ENCODE results near the gene EFNA5. TPM values are rescaled to one million over a fixed set of nuclear protein-coding genes. Genes with fewer than 3 reads are reported as not detected.

EFNA5 gene
- total RNA-seq, 1 donor from 2014 or later: 9.2 TPM

GRCh38 chr5:107548477-107548876 is 122.3 kb downstream of the EFNA5 start:
- DNase-seq (ENCODE audit: low spot score): no peak

DNA sequence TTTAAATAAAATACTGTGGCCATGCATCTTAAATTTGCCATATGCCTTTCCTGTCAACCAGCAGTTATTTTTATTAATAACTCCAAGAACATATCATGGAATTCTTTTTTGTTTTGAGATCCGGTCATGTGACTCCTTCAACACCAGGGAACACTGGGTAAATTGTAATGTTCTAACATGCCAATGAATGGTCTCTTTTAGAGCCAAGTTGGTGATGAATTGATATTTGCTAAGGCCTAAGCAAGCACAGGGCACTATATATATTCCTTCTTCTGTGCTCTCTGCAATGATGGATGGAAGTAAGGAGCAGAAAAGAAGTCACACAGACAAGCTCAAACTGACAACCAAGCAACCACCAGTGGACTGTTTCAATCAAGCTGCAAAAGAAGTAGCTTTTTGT is 124.0 kb downstream of the EFNA5 start:
- no peak for DNase-seq (ENCODE audit: low spot score)

- DNase-seq (ENCODE audit: low spot score): no peak
These were observed 125.3 kb downstream of the EFNA5 start for GRCh38 chr5:107545486-107545885.

- DNase-seq (ENCODE audit: low spot score): no peak
These were observed 125.8 kb downstream of the EFNA5 start for GRCh38 chr5:107544967-107545366.

DNA sequence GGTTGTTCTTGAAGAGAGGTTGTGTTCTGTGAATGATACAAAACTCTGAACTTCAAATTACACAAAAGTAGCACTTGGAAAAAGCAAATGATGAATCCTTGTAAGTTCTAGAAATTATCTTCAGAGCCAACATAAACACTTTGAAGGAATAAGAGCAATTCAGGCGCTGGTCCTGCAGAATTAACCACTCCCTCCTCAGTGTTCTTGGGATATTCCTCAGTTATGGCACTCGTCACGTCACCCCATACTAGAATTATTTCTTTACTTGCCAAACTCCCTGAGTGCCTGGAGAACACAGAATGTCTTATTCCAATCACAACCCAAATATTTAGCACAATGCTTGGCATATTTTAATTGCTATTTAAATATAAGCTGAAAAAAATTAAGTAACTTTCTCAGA is 126.3 kb downstream of the EFNA5 start:
- no peak for DNase-seq (ENCODE audit: low spot score)

- DNase-seq (ENCODE audit: low spot score): no peak
These were observed 126.9 kb downstream of the EFNA5 start for GRCh38 chr5:107543868-107544267.

DNA sequence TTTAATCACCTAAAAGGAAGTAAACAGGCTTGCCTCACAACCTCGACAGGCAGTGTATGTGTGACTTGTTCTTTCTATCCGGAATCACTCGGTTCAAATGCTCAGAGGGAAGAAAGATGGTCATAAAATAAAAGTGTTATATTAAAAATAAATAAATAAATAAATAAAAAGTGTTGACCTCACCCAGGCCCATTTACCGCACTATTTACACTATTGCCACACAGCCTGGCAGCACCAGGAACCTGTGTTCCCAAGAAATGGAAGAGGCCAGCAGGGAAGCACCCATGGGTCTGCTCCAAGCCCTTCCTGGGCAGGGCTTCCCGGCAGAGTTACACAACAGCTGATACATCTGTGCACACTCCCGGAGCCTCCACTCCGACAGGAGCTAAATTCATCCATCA is 127.9 kb downstream of the EFNA5 start:
- DNase-seq (ENCODE audit: low spot score): no peak

DNA sequence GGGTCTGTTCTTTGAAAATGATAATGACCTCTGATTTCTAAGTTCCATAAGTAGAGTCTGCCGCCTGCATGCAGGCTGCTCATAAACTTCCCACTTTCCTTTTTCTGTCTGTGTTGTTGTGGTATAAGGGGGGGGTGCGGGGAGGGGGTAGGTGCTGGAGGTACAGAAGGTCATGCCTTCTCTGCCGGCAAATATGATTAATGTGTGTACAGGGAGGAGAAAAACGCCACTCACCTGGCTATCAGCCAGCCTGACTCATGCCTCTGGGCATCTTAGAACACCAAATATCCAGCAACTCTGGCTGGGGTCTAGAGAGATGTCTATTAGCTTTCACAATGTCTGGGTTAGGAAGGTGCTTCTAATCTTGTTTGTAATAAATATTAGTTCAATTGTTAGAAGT is 128.3 kb downstream of the EFNA5 start:
- no peak for DNase-seq (ENCODE audit: low spot score)

DNA sequence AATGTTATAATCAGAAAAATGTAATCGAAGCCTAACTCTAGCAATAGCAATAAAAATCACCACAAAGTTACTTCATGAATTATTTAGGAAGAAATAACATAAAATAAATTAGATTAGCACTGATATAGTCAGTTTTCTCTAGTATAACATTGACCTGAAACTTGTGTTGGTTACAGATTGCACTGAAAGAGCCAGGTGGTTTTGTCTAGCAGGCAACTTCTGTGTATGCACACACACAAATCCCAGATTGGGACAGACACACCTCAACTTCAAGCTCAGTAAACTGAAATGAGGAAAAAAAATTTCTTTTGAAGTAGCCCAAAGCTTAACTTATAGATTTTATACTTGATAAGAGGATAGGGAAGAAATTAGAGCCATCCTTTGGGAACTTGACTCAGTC is 129.3 kb downstream of the EFNA5 start:
- no peak for DNase-seq (ENCODE audit: low spot score)

- no peak for DNase-seq (ENCODE audit: low spot score)
These were observed 130.9 kb downstream of the EFNA5 start for GRCh38 chr5:107539726-107540330.

DNA sequence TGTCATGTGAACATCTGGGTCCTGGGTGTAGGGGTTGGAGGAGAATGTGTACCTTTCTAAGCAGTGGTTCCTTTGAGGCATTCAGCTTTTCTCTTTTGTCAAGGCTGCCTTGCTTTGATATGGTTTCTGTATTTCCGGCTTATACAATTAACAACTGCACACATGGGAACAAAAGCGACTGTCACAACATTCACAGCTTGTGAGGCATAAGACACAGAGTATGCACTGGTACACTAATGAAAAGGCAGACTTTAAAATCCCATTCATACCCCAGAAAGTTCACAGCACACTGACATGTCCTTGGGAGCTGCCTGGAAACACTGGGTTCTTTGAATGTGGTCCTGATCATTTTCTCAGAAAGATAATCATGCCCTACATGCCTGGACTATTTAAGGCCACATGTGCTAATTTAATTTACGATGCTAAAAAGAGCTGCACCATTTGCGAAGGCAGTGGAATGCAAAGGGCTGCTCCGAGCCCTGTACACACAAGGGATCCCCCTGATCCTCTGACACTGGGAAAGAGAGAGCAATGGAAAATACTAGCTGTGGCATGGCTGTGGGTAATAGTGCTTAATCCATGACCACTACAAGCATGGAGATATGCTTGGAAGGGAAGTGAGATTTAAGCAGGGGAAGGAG is 131.8 kb downstream of the EFNA5 start:
- DNase-seq (ENCODE audit: low spot score): no peak

- DNase-seq (ENCODE audit: low spot score): no peak
These were observed 132.4 kb downstream of the EFNA5 start for GRCh38 chr5:107538331-107538730.

DNA sequence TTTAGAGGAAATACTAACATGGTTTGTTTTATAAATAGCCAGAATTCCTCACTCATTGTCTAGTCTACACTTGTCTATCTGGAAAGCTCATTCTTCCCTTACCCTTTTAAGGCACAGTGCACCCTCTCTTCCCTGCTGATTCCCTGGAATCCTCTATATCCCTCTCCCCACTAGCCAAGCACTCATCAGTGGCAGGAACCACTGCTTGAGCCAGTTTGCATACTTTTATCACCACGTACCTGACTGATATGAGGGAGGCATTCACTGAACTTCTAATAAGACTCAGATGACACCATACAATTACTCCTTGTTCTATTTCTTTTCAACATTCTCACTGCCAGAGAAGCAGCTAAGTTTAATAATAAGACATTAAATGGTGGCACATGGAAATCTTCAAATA is 134.9 kb downstream of the EFNA5 start:
- DNase-seq (ENCODE audit: low spot score): no peak

- no peak for DNase-seq (ENCODE audit: low spot score)
These were observed 136.5 kb downstream of the EFNA5 start for GRCh38 chr5:107533910-107534876.

GRCh38 chr5:107532916-107533315 is 137.8 kb downstream of the EFNA5 start:
- DNase-seq (ENCODE audit: low spot score): no peak

GRCh38 chr5:107532169-107532878 is 138.4 kb downstream of the EFNA5 start:
- no peak for DNase-seq (ENCODE audit: low spot score)

- DNase-seq (ENCODE audit: low spot score): no peak
These were observed 139.4 kb downstream of the EFNA5 start for GRCh38 chr5:107531308-107531707.

DNA sequence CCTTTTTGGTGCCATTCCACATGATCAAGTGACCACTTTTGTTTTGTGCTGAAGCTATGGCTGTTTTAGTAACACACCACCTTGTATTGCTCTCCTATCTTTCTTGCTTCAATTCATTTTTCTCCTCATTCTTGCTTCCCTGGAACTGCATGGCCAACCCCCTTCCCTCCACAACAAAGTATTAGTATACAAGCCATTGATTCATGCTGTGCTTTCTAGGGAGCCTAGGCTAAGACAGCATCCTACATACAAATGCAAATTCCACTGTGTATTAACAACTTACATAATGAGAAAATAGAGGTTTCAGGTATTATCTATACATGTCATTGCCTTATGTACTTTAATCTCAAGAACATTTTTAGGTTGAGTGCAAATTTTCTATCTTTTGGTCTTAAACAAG is 141.1 kb downstream of the EFNA5 start:
- DNase-seq (ENCODE audit: low spot score): no peak

GRCh38 chr5:107526270-107526937 is 144.3 kb downstream of the EFNA5 start:
- no peak for DNase-seq (ENCODE audit: low spot score)

GRCh38 chr5:107524111-107524510 is 146.6 kb downstream of the EFNA5 start:
- no peak for DNase-seq (ENCODE audit: low spot score)

Data from mesenteric fat pad (tissue), 1 donor.